Tibial artery (tissue), 4 donors: ENCODE data around the gene FHL5.
"Not testable (repeated sequence)": the region's sequence is repeated elsewhere in the genome, so short reads cannot be mapped to it uniquely, and the experiment has no call there.

ENCODE experiments used
- DNase-seq, 2 donors: peaks; one replicate each; pipeline ENCODE4 v3.0.0-alpha.2; 2019
- H3K27ac ChIP-seq, 2 donors: fragments of 200-600 bp; sonication (generic) in 1 of 2; 1 replicate in 1 of 2; 2 replicates in 1 of 2; pipeline ENCODE4 v1.5.1; 2018 to 2019; ENCODE audit warnings: mild to moderate bottlenecking in 1 of 2
- H3K27me3 ChIP-seq, 2 donors: fragments of 200-600 bp; sonication (generic) in 1 of 2; one replicate each; pipeline versions ENCODE4 v1.5.1 to v1.6.0; 2016 to 2019
- H3K36me3 ChIP-seq, 3 donors: fragments of 200-600 bp; sonication (generic) in 2 of 3; one replicate each; pipeline ENCODE4 v1.5.1; 2016 to 2019; ENCODE audit warnings: mild to moderate bottlenecking in 2 of 3
- H3K4me1 ChIP-seq, 4 donors: fragments of 200-600 bp; sonication (generic) in 2 of 4; 1 replicate in 3 of 4; 2 replicates in 1 of 4; pipeline ENCODE4 v1.5.1; 2016 to 2019
- H3K4me3 ChIP-seq, 2 donors: fragments of 200-600 bp; sonication (generic) in 1 of 2; 1 replicate in 1 of 2; 2 replicates in 1 of 2; pipeline ENCODE4 v1.5.1; 2018 to 2019; ENCODE audit warnings: mild to moderate bottlenecking in 2 of 2
- H3K9me3 ChIP-seq, 3 donors: fragments of 200-600 bp; sonication (generic) in 1 of 3; one replicate each; pipeline ENCODE4 v1.5.1; 2016 to 2019
- CTCF ChIP-seq, 2 experiments: fragments of 200-600 bp in 1 of 2; fragments of 450-650 bp in 1 of 2; IDR thresholded peaks; one replicate each; pipeline ENCODE4 v1.5.1; 2017 to 2019; ENCODE audit warnings: antibody characterized with exemption in 2 of 2, mild to moderate bottlenecking in 1 of 2, moderate library complexity in 1 of 2
- intact Hi-C: fragments of 100-400 bp; cut with DNase I; formaldehyde crosslinking; loops from one replicate; pipeline ENCODE4 v1.15.0; 2023; ENCODE audit warnings: low total_unique reads

The FHL5 gene

GRCh38 chr6:96547654-96548053, 15.3 kb upstream of the FHL5 start:
- Histone ChIP-seq H3K4me3 (no peak overlapping the region), H3K27ac (no peak overlapping the region), H3K27me3 (no peaks in the 10 kb centered on the region), H3K36me3 (peaks cover 64 to 69% (median 64%) of the 10 kb centered on the region in 3 donors), H3K9me3 (no peaks in the 10 kb centered on the region), H3K4me1 (peaks cover 0 to 7% (median 0%) of the 10 kb centered on the region in 4 donors)
- DNase-seq = no peak
- TF ChIP-seq CTCF (IDR thresholded peaks at IDR 0.05) = no peak
- intact Hi-C loops = loop anchor here (10.0 kb wide), 1 partner anchor 217 kb away; no protein-coding TSS in a partner anchor

- no peaks in the 10 kb centered on the region for H3K27me3 ChIP-seq
- intact Hi-C loops = no loop called here
- peaks cover 50 to 66% (median 59%) of the 10 kb centered on the region in 3 donors for H3K36me3 ChIP-seq
- DNase-seq = no peak
- TF ChIP-seq CTCF (IDR thresholded peaks at IDR 0.05) = no peak
- no peak overlapping the region for H3K27ac ChIP-seq
- peaks cover 0 to 8% (median 0%) of the 10 kb centered on the region in 4 donors for H3K4me1 ChIP-seq
- H3K9me3 ChIP-seq = no peaks in the 10 kb centered on the region
- H3K4me3 ChIP-seq = no peak overlapping the region
Measured at GRCh38 chr6:96554558-96554957, 8.4 kb upstream of the FHL5 start.

- Histone ChIP-seq H3K4me1 (peaks cover 0 to 13% (median 0%) of the 10 kb centered on the region in 4 donors), H3K27ac (peak overlapping the region in 1 of 2 donors; percentile 20), H3K36me3 (peaks cover 1 to 14% (median 13%) of the 10 kb centered on the region in 3 donors)
- intact Hi-C loops, H3K27me3 ChIP-seq, DNase-seq, H3K9me3 ChIP-seq, H3K4me3 ChIP-seq: not testable (repeated sequence)
Measured at GRCh38 chr6:96559740-96560139, 3.2 kb upstream of the FHL5 start.

- Histone ChIP-seq H3K9me3 (no peaks in the 10 kb centered on the region), H3K36me3 (no peaks in the 10 kb centered on the region), H3K27ac (peak overlapping the region; percentile 76 to 77), H3K4me1 (peaks cover 0 to 5% (median 0%) of the 10 kb centered on the region in 4 donors), H3K27me3 (no peaks in the 10 kb centered on the region), H3K4me3 (peak overlapping the region; percentile 61 to 63)
- no peak for DNase-seq
- intact Hi-C loops = no loop called here
- no peak for TF ChIP-seq CTCF (IDR thresholded peaks at IDR 0.05)
Measured at GRCh38 chr6:96563853-96564252, 925 bp downstream of the FHL5 start.

GRCh38 chr6:96570053-96570452, 7.1 kb downstream of the FHL5 start:
- Histone ChIP-seq H3K27ac (peak overlapping the region; percentile 76 to 77), H3K27me3 (no peaks in the 10 kb centered on the region), H3K9me3 (peaks cover 0 to 21% (median 17%) of the 10 kb centered on the region in 3 donors), H3K4me1 (peaks cover 0 to 43% (median 6%) of the 10 kb centered on the region in 4 donors), H3K36me3 (peaks cover 0 to 12% (median 7%) of the 10 kb centered on the region in 3 donors), H3K4me3 (no peak overlapping the region)
- DNase-seq = no peak
- intact Hi-C loops = no loop called here
- no peak for TF ChIP-seq CTCF (IDR thresholded peaks at IDR 0.05)

- Histone ChIP-seq H3K36me3 (peaks cover 0 to 12% (median 7%) of the 10 kb centered on the region in 3 donors), H3K4me3 (peak overlapping the region in 1 of 2 donors; percentile 18), H3K27ac (peak overlapping the region; percentile 74 to 77), H3K4me1 (peaks cover 0 to 58% (median 13%) of the 10 kb centered on the region in 4 donors), H3K27me3 (no peaks in the 10 kb centered on the region), H3K9me3 (peaks cover 0 to 21% (median 17%) of the 10 kb centered on the region in 3 donors)
- intact Hi-C loops = no loop called here
- DNase-seq = no peak
- no peak for TF ChIP-seq CTCF (IDR thresholded peaks at IDR 0.05)
Measured at GRCh38 chr6:96571551-96571950, 8.6 kb downstream of the FHL5 start.
